Epithelial cell of proximal tubule (primary cell): ENCODE data around the gene DACH1. TPM values are rescaled to one million over a fixed set of nuclear protein-coding genes. Genes with fewer than 3 reads are reported as not detected.

ENCODE experiments used
- DNase-seq: peaks from one replicate; pipeline ENCODE4 v3.0.0-alpha.2; 2011; ENCODE audit warnings: low read depth
- H3K4me3 ChIP-seq: 2 replicates; pipeline ENCODE4 v1.5.1; 2011; ENCODE audit warnings: low read depth, mild to moderate bottlenecking, low read length
- CTCF ChIP-seq: conservative IDR thresholded peaks from 2 replicates; pipeline ENCODE4 v1.5.1; 2012; ENCODE audit warnings: low read depth, mild to moderate bottlenecking, low read length
- total RNA-seq: library from RNA; depleted of rRNA; stranded (reverse); fragments of >200 nt; gene quantifications from 2 replicates; pipeline ENCODE4 v1.2.3, GENCODE V29; 2015

Gene DACH1
- total RNA-seq, 1 donor from 2014 or later, result 0.86 TPM

- no peak overlapping the region for H3K4me3 ChIP-seq
- peak; percentile 22 for TF ChIP-seq CTCF
- no peak for DNase-seq
Measured at GRCh38 chr13:71672512-71672911, 194.5 kb downstream of the DACH1 start.

GRCh38 chr13:71663431-71663830 is 203.6 kb downstream of the DACH1 start:
- no peak overlapping the region for H3K4me3 ChIP-seq
- no peak for TF ChIP-seq CTCF
- no peak for DNase-seq

- no peak for TF ChIP-seq CTCF
- H3K4me3 ChIP-seq, result no peak overlapping the region
- no peak for DNase-seq
Measured at GRCh38 chr13:71661921-71662320, 205.1 kb downstream of the DACH1 start.

- TF ChIP-seq CTCF, result no peak
- DNase-seq, result no peak
- H3K4me3 ChIP-seq, result no peak overlapping the region
Measured at GRCh38 chr13:71659404-71659803, 207.6 kb downstream of the DACH1 start.

- DNase-seq, result no peak
- no peak for TF ChIP-seq CTCF
- no peak overlapping the region for H3K4me3 ChIP-seq
Measured at GRCh38 chr13:71645467-71645866, 221.5 kb downstream of the DACH1 start.

- TF ChIP-seq CTCF, result no peak
- no peak overlapping the region for H3K4me3 ChIP-seq
- no peak for DNase-seq
Measured at GRCh38 chr13:71644579-71644978, 222.4 kb downstream of the DACH1 start.

- no peak for TF ChIP-seq CTCF
- no peak for DNase-seq
- no peak overlapping the region for H3K4me3 ChIP-seq
Measured at GRCh38 chr13:71643448-71643860, 223.6 kb downstream of the DACH1 start.
